Measurements from ENCODE around the gene BASP1.

DNA sequence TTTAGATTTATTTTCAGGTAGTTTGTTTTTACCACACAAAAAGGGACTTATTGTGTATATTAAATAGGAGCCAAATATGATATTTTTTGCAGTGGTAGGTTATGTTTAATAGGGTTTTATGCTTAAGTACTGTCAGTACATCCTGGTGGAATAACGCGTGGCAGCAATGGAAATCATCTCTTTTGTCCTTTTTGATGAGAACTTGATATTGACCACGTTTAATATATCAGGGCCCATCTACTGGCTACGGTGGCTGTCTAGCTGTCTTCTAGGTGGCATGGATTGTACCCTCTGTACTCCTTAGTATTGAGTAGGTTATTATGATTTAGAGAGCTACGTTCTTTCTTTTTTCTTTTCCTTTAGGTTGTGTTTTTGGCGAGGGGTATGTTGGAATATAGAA, 2.6 kb downstream of the BASP1 start:
- TF ChIP-seq, protein P1, sequence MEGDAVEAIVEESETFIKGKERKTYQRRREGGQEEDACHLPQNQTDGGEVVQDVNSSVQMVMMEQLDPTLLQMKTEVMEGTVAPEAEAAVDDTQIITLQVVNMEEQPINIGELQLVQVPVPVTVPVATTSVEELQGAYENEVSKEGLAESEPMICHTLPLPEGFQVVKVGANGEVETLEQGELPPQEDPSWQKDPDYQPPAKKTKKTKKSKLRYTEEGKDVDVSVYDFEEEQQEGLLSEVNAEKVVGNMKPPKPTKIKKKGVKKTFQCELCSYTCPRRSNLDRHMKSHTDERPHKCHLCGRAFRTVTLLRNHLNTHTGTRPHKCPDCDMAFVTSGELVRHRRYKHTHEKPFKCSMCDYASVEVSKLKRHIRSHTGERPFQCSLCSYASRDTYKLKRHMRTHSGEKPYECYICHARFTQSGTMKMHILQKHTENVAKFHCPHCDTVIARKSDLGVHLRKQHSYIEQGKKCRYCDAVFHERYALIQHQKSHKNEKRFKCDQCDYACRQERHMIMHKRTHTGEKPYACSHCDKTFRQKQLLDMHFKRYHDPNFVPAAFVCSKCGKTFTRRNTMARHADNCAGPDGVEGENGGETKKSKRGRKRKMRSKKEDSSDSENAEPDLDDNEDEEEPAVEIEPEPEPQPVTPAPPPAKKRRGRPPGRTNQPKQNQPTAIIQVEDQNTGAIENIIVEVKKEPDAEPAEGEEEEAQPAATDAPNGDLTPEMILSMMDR (IDR thresholded peaks at IDR 0.05) = no peak
- no peak for TF ChIP-seq EP300 (IDR thresholded peaks at IDR 0.05)
